ENCODE measurements around the gene ERICH2.
"Not testable (repeated sequence)": the region's sequence is repeated elsewhere in the genome, so short reads cannot be mapped to it uniquely, and the experiment has no call there.

ERICH2 gene

DNA sequence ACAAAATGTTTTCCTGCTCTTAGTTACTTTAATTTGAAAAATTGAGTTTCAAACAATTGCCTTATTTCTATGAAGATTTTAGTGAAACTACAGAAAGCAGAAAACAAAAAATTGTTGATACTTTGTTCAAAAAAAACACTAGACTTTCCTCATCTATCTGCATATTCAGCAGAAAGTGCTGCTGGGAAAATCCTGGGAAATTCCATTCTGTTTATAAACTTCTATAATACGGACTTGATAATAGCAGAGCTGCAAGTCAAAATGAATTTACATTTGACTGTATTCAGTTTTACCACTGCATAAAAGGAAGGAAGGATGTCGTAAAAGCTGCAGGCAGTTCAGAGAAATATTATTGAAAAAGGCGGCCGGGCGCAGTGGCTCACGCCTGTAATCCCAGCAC is 24.9 kb upstream of the ERICH2 start:
- Histone ChIP-seq H3K27me3 (peaks cover 5% of the 10 kb centered on the region), H3K36me3 (no peaks in the 10 kb centered on the region), H3K9me3 (no peaks in the 10 kb centered on the region), H3K27ac (no peak overlapping the region), H3K4me1 (ENCODE audit: control insufficient read depth in 1 of 2, insufficient read depth in 1 of 2, low read depth in 1 of 2, low read length in 1 of 2) (peaks cover 17 to 19% of the 10 kb centered on the region in 2 experiments), H3K4me3 (ENCODE audit: low read depth in 1 of 2, low read length in 1 of 2) (no peak overlapping the region)
- TF ChIP-seq, protein P1, sequence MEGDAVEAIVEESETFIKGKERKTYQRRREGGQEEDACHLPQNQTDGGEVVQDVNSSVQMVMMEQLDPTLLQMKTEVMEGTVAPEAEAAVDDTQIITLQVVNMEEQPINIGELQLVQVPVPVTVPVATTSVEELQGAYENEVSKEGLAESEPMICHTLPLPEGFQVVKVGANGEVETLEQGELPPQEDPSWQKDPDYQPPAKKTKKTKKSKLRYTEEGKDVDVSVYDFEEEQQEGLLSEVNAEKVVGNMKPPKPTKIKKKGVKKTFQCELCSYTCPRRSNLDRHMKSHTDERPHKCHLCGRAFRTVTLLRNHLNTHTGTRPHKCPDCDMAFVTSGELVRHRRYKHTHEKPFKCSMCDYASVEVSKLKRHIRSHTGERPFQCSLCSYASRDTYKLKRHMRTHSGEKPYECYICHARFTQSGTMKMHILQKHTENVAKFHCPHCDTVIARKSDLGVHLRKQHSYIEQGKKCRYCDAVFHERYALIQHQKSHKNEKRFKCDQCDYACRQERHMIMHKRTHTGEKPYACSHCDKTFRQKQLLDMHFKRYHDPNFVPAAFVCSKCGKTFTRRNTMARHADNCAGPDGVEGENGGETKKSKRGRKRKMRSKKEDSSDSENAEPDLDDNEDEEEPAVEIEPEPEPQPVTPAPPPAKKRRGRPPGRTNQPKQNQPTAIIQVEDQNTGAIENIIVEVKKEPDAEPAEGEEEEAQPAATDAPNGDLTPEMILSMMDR (IDR thresholded peaks at IDR 0.05), result no peak

DNA sequence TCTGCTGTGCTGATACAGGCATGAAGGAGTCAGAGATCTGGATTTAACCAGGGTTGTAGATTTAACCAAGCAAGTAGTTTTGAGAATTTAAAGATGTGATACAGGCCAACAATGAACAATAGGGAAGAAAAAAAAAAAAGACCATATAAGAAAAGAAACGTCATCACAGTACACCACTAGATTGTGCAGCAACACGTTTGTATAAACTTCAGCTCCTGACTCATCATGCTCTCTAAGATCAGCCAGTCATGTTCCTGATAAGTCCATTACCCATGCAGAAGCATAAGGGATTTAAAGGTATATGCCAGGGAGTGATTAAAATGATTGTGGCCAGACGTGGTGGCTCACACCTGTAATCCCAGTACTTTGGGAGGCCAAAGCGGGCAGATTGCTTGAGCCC is 22.3 kb upstream of the ERICH2 start:
- Histone ChIP-seq H3K27ac (no peak overlapping the region), H3K4me1 (ENCODE audit: control insufficient read depth in 1 of 2, insufficient read depth in 1 of 2, low read depth in 1 of 2, low read length in 1 of 2) (peaks cover 17 to 19% of the 10 kb centered on the region in 2 experiments), H3K36me3 (no peaks in the 10 kb centered on the region), H3K4me3 (ENCODE audit: low read depth in 1 of 2, low read length in 1 of 2) (no peak overlapping the region), H3K27me3 (peaks cover 5% of the 10 kb centered on the region), H3K9me3 (no peaks in the 10 kb centered on the region)
- TF ChIP-seq, protein P1 (IDR thresholded peaks at IDR 0.05), result no peak

- H3K27ac ChIP-seq; H3K36me3 ChIP-seq; H3K9me3 ChIP-seq; H3K4me1 ChIP-seq (ENCODE audit: control insufficient read depth in 1 of 2, insufficient read depth in 1 of 2, low read depth in 1 of 2, low read length in 1 of 2); H3K4me3 ChIP-seq (ENCODE audit: low read depth in 1 of 2, low read length in 1 of 2): not testable (repeated sequence)
- H3K27me3 ChIP-seq, result peaks cover 14% of the 10 kb centered on the region
Measured at GRCh38 chr2:170751555-170751954, 18.6 kb upstream of the ERICH2 start.

DNA sequence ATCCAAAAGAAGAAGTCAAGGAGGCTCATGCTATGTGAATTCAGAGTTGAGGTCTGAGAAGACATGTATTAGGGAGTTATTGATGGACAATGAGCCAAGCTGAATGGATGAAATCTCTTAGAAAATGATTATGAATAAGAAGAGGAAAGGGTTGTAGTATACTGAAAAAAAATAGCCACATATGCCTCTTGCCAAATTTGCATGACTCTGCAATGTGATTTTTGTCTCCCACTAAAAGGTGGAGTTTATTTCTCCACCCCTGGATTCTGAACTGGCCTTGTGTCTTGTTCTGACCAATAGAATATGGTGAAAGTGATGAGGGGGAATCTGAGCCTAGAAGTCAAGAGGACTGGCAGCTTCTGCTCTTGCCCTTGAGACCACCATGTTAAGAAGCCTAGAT is 8.6 kb upstream of the ERICH2 start:
- H3K36me3 ChIP-seq, result no peaks in the 10 kb centered on the region
- H3K4me3 ChIP-seq (ENCODE audit: low read depth in 1 of 2, low read length in 1 of 2), result no peak overlapping the region
- H3K4me1 ChIP-seq (ENCODE audit: control insufficient read depth in 1 of 2, insufficient read depth in 1 of 2, low read depth in 1 of 2, low read length in 1 of 2), result no peaks in the 10 kb centered on the region
- H3K27me3 ChIP-seq, result no peaks in the 10 kb centered on the region
- H3K27ac ChIP-seq, result no peak overlapping the region
- no peaks in the 10 kb centered on the region for H3K9me3 ChIP-seq
- TF ChIP-seq, protein P1 (IDR thresholded peaks at IDR 0.05), result no peak

GRCh38 chr2:170762760-170763159 is 7.4 kb upstream of the ERICH2 start:
- Histone ChIP-seq H3K4me3 (ENCODE audit: low read depth in 1 of 2, low read length in 1 of 2) (no peak overlapping the region), H3K9me3 (no peaks in the 10 kb centered on the region), H3K36me3 (no peaks in the 10 kb centered on the region), H3K4me1 (ENCODE audit: control insufficient read depth in 1 of 2, insufficient read depth in 1 of 2, low read depth in 1 of 2, low read length in 1 of 2) (no peaks in the 10 kb centered on the region), H3K27me3 (no peaks in the 10 kb centered on the region), H3K27ac (no peak overlapping the region)
- TF ChIP-seq, protein P1 (IDR thresholded peaks at IDR 0.05), result no peak

DNA sequence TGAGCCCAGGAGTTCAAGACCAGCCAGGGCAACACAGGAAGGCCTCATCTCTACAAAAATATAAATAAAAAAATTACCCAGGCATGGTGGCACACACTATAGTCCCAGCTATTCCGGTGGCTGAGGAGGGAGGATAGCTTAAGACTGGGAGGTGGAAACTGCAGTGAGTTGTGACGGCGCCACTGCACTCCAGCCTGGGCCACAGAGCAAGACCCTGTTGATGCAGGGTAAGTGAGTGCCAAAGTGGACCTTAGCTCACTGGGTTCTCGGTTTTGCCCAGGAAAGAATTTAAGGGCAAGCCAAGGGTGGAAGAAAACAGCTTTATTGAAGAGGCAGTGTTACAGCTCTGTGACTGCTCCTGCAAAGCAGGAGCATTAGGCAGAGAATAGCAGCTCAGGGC is 6.9 kb upstream of the ERICH2 start:
- Histone ChIP-seq H3K9me3 (no peaks in the 10 kb centered on the region), H3K36me3 (no peaks in the 10 kb centered on the region), H3K4me3 (ENCODE audit: low read depth in 1 of 2, low read length in 1 of 2) (no peak overlapping the region), H3K27me3 (peaks cover 2% of the 10 kb centered on the region), H3K4me1 (ENCODE audit: control insufficient read depth in 1 of 2, insufficient read depth in 1 of 2, low read depth in 1 of 2, low read length in 1 of 2) (no peaks in the 10 kb centered on the region), H3K27ac (no peak overlapping the region)
- TF ChIP-seq, protein P1 (IDR thresholded peaks at IDR 0.05), result no peak
